Measurements from ENCODE around the gene GREM2. TPM values are rescaled to one million over a fixed set of nuclear protein-coding genes. Genes with fewer than 3 reads are reported as not detected.

Gene GREM2
- total RNA-seq, 4 donors from 2014 or later, result 0.08 to 0.78 (median 0.40) TPM

DNA sequence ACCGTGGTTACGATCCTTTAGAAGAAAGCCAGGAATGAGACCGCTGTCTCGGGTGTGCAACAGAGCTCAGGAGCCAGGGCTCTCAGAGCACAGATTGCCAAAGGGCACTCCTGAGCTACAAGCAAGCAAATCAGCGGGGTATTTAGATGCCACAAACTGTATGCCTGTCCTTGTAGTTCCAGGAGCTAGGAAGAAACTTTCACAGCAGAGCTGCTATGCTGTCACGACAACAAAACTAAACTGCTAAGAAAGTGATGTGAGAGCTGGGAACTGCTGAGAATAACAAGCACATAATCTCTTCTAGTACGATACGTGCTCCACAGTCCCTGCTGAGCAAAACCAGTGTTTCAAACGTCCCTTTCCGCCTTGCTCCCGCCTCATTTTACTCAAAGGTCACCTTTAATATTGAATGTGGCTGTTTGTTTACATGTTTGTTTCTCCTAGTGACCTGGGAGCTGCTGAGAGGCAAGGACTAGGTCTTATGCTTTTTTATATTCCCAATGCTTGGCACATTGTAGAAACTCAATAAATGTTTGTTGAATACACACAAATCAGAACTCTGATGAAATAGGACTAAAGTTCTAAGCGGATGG lies 14.7 kb downstream of the GREM2 start:
- DNase-seq (ENCODE audit: low spot score in 2 of 2), result peak in 1 of 2 donors; percentile 54
- WGBS, 2 donors, result 38 to 43% methylated on average over 12 of the region's 12 CpGs
- TF ChIP-seq, protein P1, sequence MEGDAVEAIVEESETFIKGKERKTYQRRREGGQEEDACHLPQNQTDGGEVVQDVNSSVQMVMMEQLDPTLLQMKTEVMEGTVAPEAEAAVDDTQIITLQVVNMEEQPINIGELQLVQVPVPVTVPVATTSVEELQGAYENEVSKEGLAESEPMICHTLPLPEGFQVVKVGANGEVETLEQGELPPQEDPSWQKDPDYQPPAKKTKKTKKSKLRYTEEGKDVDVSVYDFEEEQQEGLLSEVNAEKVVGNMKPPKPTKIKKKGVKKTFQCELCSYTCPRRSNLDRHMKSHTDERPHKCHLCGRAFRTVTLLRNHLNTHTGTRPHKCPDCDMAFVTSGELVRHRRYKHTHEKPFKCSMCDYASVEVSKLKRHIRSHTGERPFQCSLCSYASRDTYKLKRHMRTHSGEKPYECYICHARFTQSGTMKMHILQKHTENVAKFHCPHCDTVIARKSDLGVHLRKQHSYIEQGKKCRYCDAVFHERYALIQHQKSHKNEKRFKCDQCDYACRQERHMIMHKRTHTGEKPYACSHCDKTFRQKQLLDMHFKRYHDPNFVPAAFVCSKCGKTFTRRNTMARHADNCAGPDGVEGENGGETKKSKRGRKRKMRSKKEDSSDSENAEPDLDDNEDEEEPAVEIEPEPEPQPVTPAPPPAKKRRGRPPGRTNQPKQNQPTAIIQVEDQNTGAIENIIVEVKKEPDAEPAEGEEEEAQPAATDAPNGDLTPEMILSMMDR (IDR thresholded peaks at IDR 0.05), result no peak
- TF ChIP-seq POLR2A (IDR thresholded peaks at IDR 0.05), result no peak
- intact Hi-C loops (cut with DNase I; ENCODE audit: low total_unique reads), result no loop called here
- H3K4me3 ChIP-seq (ENCODE audit: low read depth, poor library complexity, severe bottlenecking), result no peak overlapping the region

DNA sequence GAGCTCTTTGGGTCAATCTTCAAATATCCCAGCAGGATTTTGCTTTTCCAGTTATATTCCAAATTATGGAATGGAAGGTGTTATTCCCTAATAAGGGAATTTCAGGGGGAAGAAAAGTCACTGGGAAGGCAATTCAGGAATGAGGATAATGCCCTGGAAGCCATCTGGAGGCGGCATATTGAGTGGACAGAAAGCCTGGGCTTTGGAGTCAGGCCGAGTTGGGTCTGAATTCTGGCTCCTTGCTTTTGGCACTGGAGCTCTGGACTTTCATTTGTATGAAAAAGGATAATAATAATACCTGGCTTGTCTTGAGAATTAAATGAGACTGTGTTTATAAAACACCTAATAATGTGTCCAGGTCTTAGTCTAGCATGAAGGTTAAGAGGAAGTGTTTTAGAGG lies 16.5 kb downstream of the GREM2 start:
- intact Hi-C loops (cut with DNase I; ENCODE audit: low total_unique reads), result no loop called here
- WGBS, 2 donors, result 82 to 87% methylated on average over 2 of the region's 2 CpGs
- TF ChIP-seq, protein P1 (IDR thresholded peaks at IDR 0.05), result no peak
- no peak for TF ChIP-seq POLR2A (IDR thresholded peaks at IDR 0.05)
- H3K4me3 ChIP-seq (ENCODE audit: low read depth, poor library complexity, severe bottlenecking), result no peak overlapping the region
- DNase-seq (ENCODE audit: low spot score in 2 of 2), result no peak

DNA sequence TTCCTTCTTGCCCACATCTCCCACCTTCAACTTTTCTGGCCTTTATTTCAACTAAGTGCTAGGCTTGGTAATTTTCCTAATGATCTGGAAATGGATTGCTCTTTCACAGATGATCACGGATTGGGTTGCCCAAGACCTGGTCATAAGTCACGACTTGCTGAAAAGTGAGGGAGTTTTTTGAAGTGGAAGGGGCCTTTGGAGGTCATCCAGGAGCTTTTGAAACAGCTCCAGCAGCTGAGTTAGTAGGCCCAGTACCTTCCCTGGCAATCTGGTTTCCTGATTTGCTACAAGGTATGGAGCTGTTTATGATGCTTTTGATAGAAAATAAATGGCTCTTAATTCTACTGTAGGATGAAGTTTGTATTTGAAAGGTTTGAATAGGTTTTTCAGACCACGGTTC lies 20.4 kb downstream of the GREM2 start:
- intact Hi-C loops (cut with DNase I; ENCODE audit: low total_unique reads), result no loop called here
- no peak overlapping the region for H3K4me3 ChIP-seq (ENCODE audit: low read depth, poor library complexity, severe bottlenecking)
- peak in 1 of 2 donors; percentile 9 for DNase-seq (ENCODE audit: low spot score in 2 of 2)
- WGBS, 2 donors, result 79 to 82% methylated on average over 3 of the region's 3 CpGs
- TF ChIP-seq POLR2A (IDR thresholded peaks at IDR 0.05), result no peak
- TF ChIP-seq, protein P1 (IDR thresholded peaks at IDR 0.05), result no peak

DNA sequence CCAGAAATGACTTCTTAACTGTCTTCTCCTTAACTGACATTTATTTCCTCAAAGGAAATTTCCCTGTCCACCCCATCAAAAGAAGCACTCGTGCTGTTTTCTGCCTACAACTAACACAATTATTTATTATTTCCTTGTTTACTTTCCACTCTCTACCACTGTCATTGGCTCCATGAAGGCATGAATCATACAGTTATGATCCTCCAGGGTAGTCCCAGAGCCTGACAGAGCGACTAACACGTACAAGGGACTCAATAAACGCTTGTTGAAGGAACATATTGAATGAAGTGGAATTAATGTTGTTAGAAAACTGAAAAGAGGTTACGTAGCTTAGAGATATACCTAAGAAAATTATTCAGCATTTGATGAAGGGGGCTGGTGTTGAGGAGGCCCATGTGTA lies 20.9 kb downstream of the GREM2 start:
- TF ChIP-seq, protein P1 (IDR thresholded peaks at IDR 0.05), result no peak
- TF ChIP-seq POLR2A (IDR thresholded peaks at IDR 0.05), result no peak
- H3K4me3 ChIP-seq (ENCODE audit: low read depth, poor library complexity, severe bottlenecking), result no peak overlapping the region
- 83 to 87% methylated on average over 5 of the region's 5 CpGs for WGBS, 2 donors
- intact Hi-C loops (cut with DNase I; ENCODE audit: low total_unique reads), result no loop called here
- DNase-seq (ENCODE audit: low spot score in 2 of 2), result no peak

DNA sequence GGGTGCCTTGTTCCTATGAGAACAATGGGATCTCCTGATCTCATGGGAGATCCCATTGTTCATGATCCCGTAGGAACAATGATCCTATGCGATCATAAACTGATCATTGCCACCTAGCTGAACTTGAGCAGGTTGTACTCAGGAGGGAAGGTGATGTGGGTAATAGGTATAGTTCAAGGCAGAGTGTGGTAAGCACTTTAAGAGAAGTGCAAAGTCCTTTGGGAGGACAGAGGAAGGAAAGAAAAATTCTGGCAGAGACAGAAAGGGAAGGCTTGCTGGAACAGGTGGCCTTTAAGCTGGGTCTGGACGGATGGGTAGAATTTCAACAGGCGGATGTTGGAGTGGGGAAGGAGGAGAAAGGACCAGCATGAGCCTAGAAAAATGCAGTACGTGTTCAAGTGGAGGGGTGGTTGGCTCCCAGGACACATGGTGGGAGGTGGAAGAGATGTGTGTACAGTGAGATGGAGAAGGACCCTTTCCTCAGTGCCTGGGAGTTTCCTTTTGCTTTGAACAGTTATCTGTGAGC lies 22.3 kb downstream of the GREM2 start:
- peak in 1 of 2 donors; percentile 31 for DNase-seq (ENCODE audit: low spot score in 2 of 2)
- TF ChIP-seq, protein P1 (IDR thresholded peaks at IDR 0.05), result no peak
- TF ChIP-seq POLR2A (IDR thresholded peaks at IDR 0.05), result no peak
- 90 to 91% methylated on average over 5 of the region's 5 CpGs for WGBS, 2 donors
- intact Hi-C loops (cut with DNase I; ENCODE audit: low total_unique reads), result no loop called here
- no peak overlapping the region for H3K4me3 ChIP-seq (ENCODE audit: low read depth, poor library complexity, severe bottlenecking)

DNA sequence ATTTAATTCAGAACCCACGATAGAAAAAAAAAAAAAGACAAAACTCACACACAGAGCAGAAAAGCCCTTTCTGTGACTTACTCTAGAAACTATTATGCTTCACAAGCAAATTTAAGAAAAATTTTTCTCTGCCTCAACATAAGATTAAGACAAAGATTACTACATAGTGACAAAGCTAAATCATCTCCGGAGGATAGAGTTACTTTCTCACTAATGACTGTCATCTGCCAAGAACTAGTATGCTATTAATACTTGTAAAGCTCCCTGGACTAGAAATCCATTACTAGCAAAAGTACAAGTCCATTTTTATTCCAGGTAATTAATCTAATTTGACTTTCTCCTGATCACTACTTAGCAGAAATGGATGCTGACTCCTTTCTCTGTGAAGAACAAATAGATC lies 25.9 kb downstream of the GREM2 start:
- WGBS, 2 donors, result 53 to 59% methylated on average over 2 of the region's 2 CpGs
- intact Hi-C loops (cut with DNase I; ENCODE audit: low total_unique reads), result no loop called here
- TF ChIP-seq POLR2A (IDR thresholded peaks at IDR 0.05), result no peak
- TF ChIP-seq, protein P1 (IDR thresholded peaks at IDR 0.05), result no peak
- H3K4me3 ChIP-seq (ENCODE audit: low read depth, poor library complexity, severe bottlenecking), result no peak overlapping the region
- DNase-seq (ENCODE audit: low spot score in 2 of 2), result no peak
